B cell (primary cell): Measurements from ENCODE around the gene SLC33A1.
"Not testable (repeated sequence)": the region's sequence is repeated elsewhere in the genome, so short reads cannot be mapped to it uniquely, and the experiment has no call there.

Experiments used
- CTCF ChIP-seq: fragments of 200-600 bp; IDR thresholded peaks from one replicate; pipeline ENCODE4 v1.8.0; 2022; ENCODE audit warnings: antibody characterized with exemption, mild to moderate bottlenecking
- EZH2 ChIP-seq: IDR thresholded peaks from 2 replicates; pipeline ENCODE4 v1.6.1; 2012; ENCODE audit warnings: borderline replicate concordance, low read depth, mild to moderate bottlenecking, moderate library complexity, low read length; ENCODE audit not compliant: insufficient read depth, poor library complexity, severe bottlenecking

- TF ChIP-seq CTCF, EZH2: not testable (repeated sequence)
Observed at GRCh38 chr3:155828490-155829098, 25.6 kb downstream of the SLC33A1 start.
